ENCODE data around the gene GRIPAP1. TPM values are rescaled to one million over a fixed set of nuclear protein-coding genes. Genes with fewer than 3 reads are reported as not detected.

GRIPAP1 gene
- 18.0 and 37.6 TPM in 2 replicates for total RNA-seq (2014; rRNA removed; shearing (Covaris generic); ENCODE audit: low replicate concordance)

GRCh38 chrX:49002091-49002935 lies at the start of gene GRIPAP1:
Gene GRIPAP1, minus strand, starts transcription at chrX:49002264. Its CDS starts 35 bp downstream, at chrX:49002229.
- Histone ChIP-seq H3K4me1 (ENCODE audit: low read length) (peaks cover 17% of the 10 kb centered on the region), H3K9me2 (replicated peaks; ENCODE audit: insufficient read depth, low read length) (no peaks in the 10 kb centered on the region), H3K27me3 (ENCODE audit: low read length) (no peaks in the 10 kb centered on the region), H4K20me1 (ENCODE audit: insufficient read depth, low read depth, low read length) (no peaks in the 10 kb centered on the region), H3K4me2 (ENCODE audit: low read depth, low read length, poor library complexity, severe bottlenecking) (peak within 1 kb of the TSS; percentile 61), H2AFZ (ENCODE audit: low read length) (peak within 1 kb of the TSS; percentile 99), H3K9me3 (ENCODE audit: low read length) (no peaks in the 10 kb centered on the region), H3K27ac (ENCODE audit: low read length) (peak within 1 kb of the TSS; percentile 80), H3K9ac (ENCODE audit: low read length) (peak within 1 kb of the TSS; percentile 93), H3K79me2 (ENCODE audit: low read length) (peaks cover 15% of the 10 kb centered on the region), H3K4me3 (ENCODE audit: low read length) (peak within 1 kb of the TSS; percentile 75), H3K36me3 (ENCODE audit: insufficient read depth, low read length) (0 out of 2 replicates have a peak, but pooled peaks cover 9% of the 10 kb centered on the region)
- DNase-seq: peak; percentile 94

- H2AFZ ChIP-seq (ENCODE audit: low read length): 0 out of 2 replicates have a peak overlapping the region, but pooled peaks have one; percentile 74
- no peaks in the 10 kb centered on the region for H3K36me3 ChIP-seq (ENCODE audit: insufficient read depth, low read length)
- peaks cover 18% of the 10 kb centered on the region for H3K4me1 ChIP-seq (ENCODE audit: low read length)
- H3K4me3 ChIP-seq (ENCODE audit: low read length): peak overlapping the region; percentile 55; the same call in 1 of the 2 replicates
- no peak overlapping the region for H3K27ac ChIP-seq (ENCODE audit: low read length)
- DNase-seq: no peak
- H3K27me3 ChIP-seq (ENCODE audit: low read length): no peaks in the 10 kb centered on the region
- peak overlapping the region; percentile 70 for H3K9ac ChIP-seq (ENCODE audit: low read length)
- H3K4me2 ChIP-seq (ENCODE audit: low read depth, low read length, poor library complexity, severe bottlenecking): peak overlapping the region; percentile 68
- no peaks in the 10 kb centered on the region for H3K9me2 ChIP-seq (replicated peaks; ENCODE audit: insufficient read depth, low read length)
- peaks cover 16% of the 10 kb centered on the region for H3K79me2 ChIP-seq (ENCODE audit: low read length)
- H3K9me3 ChIP-seq (ENCODE audit: low read length): no peaks in the 10 kb centered on the region
- H4K20me1 ChIP-seq (ENCODE audit: insufficient read depth, low read depth, low read length): no peaks in the 10 kb centered on the region
Measured at GRCh38 chrX:49043987-49044281, 41.9 kb upstream of the GRIPAP1 start.

GRCh38 chrX:49043220-49043986 lies 41.3 kb upstream of the GRIPAP1 start, which contains the start of gene TFE3:
Gene TFE3, minus strand, starts transcription at chrX:49043357. Its CDS starts 131 bp downstream, at chrX:49043226.
- Histone ChIP-seq H3K27ac (ENCODE audit: low read length) (peak within 1 kb of the TSS; percentile 45; the same call in 1 of the 2 replicates), H3K4me2 (ENCODE audit: low read depth, low read length, poor library complexity, severe bottlenecking) (peak within 1 kb of the TSS; percentile 80), H3K9ac (ENCODE audit: low read length) (peak within 1 kb of the TSS; percentile 84), H3K79me2 (ENCODE audit: low read length) (peaks cover 16% of the 10 kb centered on the region), H3K4me3 (ENCODE audit: low read length) (peak within 1 kb of the TSS; percentile 82), H3K4me1 (ENCODE audit: low read length) (peaks cover 18% of the 10 kb centered on the region), H3K9me2 (replicated peaks; ENCODE audit: insufficient read depth, low read length) (no peaks in the 10 kb centered on the region), H4K20me1 (ENCODE audit: insufficient read depth, low read depth, low read length) (no peaks in the 10 kb centered on the region), H3K27me3 (ENCODE audit: low read length) (no peaks in the 10 kb centered on the region), H2AFZ (ENCODE audit: low read length) (0 out of 2 replicates have a peak within 1 kb of the TSS, but pooled peaks have one; percentile 74), H3K36me3 (ENCODE audit: insufficient read depth, low read length) (no peaks in the 10 kb centered on the region), H3K9me3 (ENCODE audit: low read length) (no peaks in the 10 kb centered on the region)
- DNase-seq: peak; percentile 98

GRCh38 chrX:49042581-49043219 lies 40.6 kb upstream of the GRIPAP1 start:
- Histone ChIP-seq H3K27me3 (ENCODE audit: low read length) (no peaks in the 10 kb centered on the region), H3K9me2 (replicated peaks; ENCODE audit: insufficient read depth, low read length) (no peaks in the 10 kb centered on the region), H2AFZ (ENCODE audit: low read length) (no peak overlapping the region), H3K79me2 (ENCODE audit: low read length) (peaks cover 16% of the 10 kb centered on the region), H3K4me2 (ENCODE audit: low read depth, low read length, poor library complexity, severe bottlenecking) (peak overlapping the region; percentile 80), H3K9ac (ENCODE audit: low read length) (peak overlapping the region; percentile 84), H3K4me3 (ENCODE audit: low read length) (peak overlapping the region; percentile 82), H3K36me3 (ENCODE audit: insufficient read depth, low read length) (no peaks in the 10 kb centered on the region), H3K4me1 (ENCODE audit: low read length) (peaks cover 18% of the 10 kb centered on the region), H3K9me3 (ENCODE audit: low read length) (no peaks in the 10 kb centered on the region), H3K27ac (ENCODE audit: low read length) (peak overlapping the region; percentile 45; the same call in 1 of the 2 replicates), H4K20me1 (ENCODE audit: insufficient read depth, low read depth, low read length) (no peaks in the 10 kb centered on the region)
- peak; percentile 50 for DNase-seq

- H3K27ac ChIP-seq (ENCODE audit: low read length): peak overlapping the region; percentile 19; the same call in 1 of the 2 replicates
- DNase-seq: peak; percentile 43
- peak overlapping the region; percentile 82 for H3K4me3 ChIP-seq (ENCODE audit: low read length)
- no peaks in the 10 kb centered on the region for H3K9me3 ChIP-seq (ENCODE audit: low read length)
- H3K27me3 ChIP-seq (ENCODE audit: low read length): no peaks in the 10 kb centered on the region
- peak overlapping the region; percentile 84 for H3K9ac ChIP-seq (ENCODE audit: low read length)
- no peaks in the 10 kb centered on the region for H3K36me3 ChIP-seq (ENCODE audit: insufficient read depth, low read length)
- H2AFZ ChIP-seq (ENCODE audit: low read length): no peak overlapping the region
- H3K79me2 ChIP-seq (ENCODE audit: low read length): peaks cover 16% of the 10 kb centered on the region
- peaks cover 18% of the 10 kb centered on the region for H3K4me1 ChIP-seq (ENCODE audit: low read length)
- no peaks in the 10 kb centered on the region for H4K20me1 ChIP-seq (ENCODE audit: insufficient read depth, low read depth, low read length)
- H3K4me2 ChIP-seq (ENCODE audit: low read depth, low read length, poor library complexity, severe bottlenecking): peak overlapping the region; percentile 80
- H3K9me2 ChIP-seq (replicated peaks; ENCODE audit: insufficient read depth, low read length): no peaks in the 10 kb centered on the region
Measured at GRCh38 chrX:49041744-49042580, 39.9 kb upstream of the GRIPAP1 start.

GRCh38 chrX:49040376-49040955 lies 38.4 kb upstream of the GRIPAP1 start:
- H3K36me3 ChIP-seq (ENCODE audit: insufficient read depth, low read length): no peaks in the 10 kb centered on the region
- no peaks in the 10 kb centered on the region for H3K9me3 ChIP-seq (ENCODE audit: low read length)
- no peaks in the 10 kb centered on the region for H4K20me1 ChIP-seq (ENCODE audit: insufficient read depth, low read depth, low read length)
- DNase-seq: no peak
- peaks cover 16% of the 10 kb centered on the region for H3K79me2 ChIP-seq (ENCODE audit: low read length)
- H3K27ac ChIP-seq (ENCODE audit: low read length): no peak overlapping the region
- no peak overlapping the region for H3K4me3 ChIP-seq (ENCODE audit: low read length)
- no peaks in the 10 kb centered on the region for H3K9me2 ChIP-seq (replicated peaks; ENCODE audit: insufficient read depth, low read length)
- H3K27me3 ChIP-seq (ENCODE audit: low read length): no peaks in the 10 kb centered on the region
- no peak overlapping the region for H2AFZ ChIP-seq (ENCODE audit: low read length)
- no peak overlapping the region for H3K4me2 ChIP-seq (ENCODE audit: low read depth, low read length, poor library complexity, severe bottlenecking)
- no peak overlapping the region for H3K9ac ChIP-seq (ENCODE audit: low read length)
- H3K4me1 ChIP-seq (ENCODE audit: low read length): peaks cover 18% of the 10 kb centered on the region

Measured in Karpas-422 (cell line).